Activated naive CD8-positive, alpha-beta T cell (primary cell): ENCODE measurements around the gene KANSL2.
"Not testable (repeated sequence)": the region's sequence is repeated elsewhere in the genome, so short reads cannot be mapped to it uniquely, and the experiment has no call there.

Experiments used
- H3K27ac Mint-ChIP-seq: one replicate; pipeline ENCODE4 v1.8.0; 2021; ENCODE audit warnings: mixed read lengths
- H3K27me3 Mint-ChIP-seq: one replicate; pipeline ENCODE4 v1.8.0; 2021; ENCODE audit warnings: mixed read lengths
- H3K36me3 Mint-ChIP-seq: one replicate; pipeline ENCODE4 v1.8.0; 2021; ENCODE audit warnings: mixed read lengths
- H3K4me1 Mint-ChIP-seq: one replicate; pipeline ENCODE4 v1.8.0; 2021; ENCODE audit warnings: low read depth, mixed read lengths
- H3K4me3 Mint-ChIP-seq: one replicate; pipeline ENCODE4 v1.8.0; 2021; ENCODE audit warnings: mild to moderate bottlenecking, mixed read lengths
- H3K9me3 Mint-ChIP-seq: one replicate; pipeline ENCODE4 v1.8.0; 2021; ENCODE audit warnings: low read depth, mixed read lengths

Gene KANSL2

DNA sequence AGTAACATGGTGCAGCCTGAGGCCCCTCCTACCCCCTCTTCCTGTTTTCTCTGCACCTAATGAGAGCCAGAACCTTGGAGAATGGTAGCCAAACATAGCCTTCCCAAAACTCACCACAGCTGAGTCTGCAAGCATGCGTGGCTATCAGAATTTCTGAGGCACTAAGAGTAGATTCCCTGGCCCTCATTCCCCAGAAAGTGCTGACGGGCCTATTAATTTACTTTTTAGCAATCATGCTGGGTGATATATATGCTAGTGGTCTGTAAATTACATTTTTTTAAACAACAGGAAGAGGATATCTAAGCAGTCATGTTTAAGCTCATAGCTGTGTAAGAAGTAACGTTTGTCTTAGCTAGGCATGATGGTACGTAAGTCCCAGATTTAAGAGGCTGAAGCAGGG, 30.4 kb downstream of the KANSL2 start:
- no peaks in the 10 kb centered on the region for H3K9me3 Mint-ChIP-seq
- H3K27me3 Mint-ChIP-seq: no peaks in the 10 kb centered on the region
- H3K27ac Mint-ChIP-seq: no peak overlapping the region
- peaks cover 2% of the 10 kb centered on the region for H3K4me1 Mint-ChIP-seq
- peaks cover 9% of the 10 kb centered on the region for H3K36me3 Mint-ChIP-seq
- H3K4me3 Mint-ChIP-seq: no peak overlapping the region

DNA sequence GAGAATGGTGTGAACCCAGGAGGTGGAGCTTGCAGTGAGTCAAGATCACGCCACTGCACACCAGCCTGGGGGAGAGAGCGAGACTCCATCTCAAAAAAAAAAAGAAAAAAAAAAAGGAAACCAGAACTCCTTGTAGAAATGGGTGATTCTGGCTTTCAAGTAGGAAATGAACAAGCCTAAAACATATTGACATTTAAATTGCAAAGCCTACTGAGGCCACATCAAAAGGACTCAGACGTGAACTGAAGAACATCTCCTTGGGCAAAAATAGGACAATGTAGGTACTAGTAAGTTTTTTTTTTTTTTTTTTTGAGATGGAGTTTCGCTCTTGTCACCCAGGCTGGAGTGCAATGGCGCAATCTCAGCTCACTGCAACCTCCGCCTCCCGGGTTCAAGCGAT, 36.7 kb downstream of the KANSL2 start:
- not testable (repeated sequence) for H3K9me3 Mint-ChIP-seq, H3K4me1 Mint-ChIP-seq, H3K27ac Mint-ChIP-seq, H3K27me3 Mint-ChIP-seq, H3K4me3 Mint-ChIP-seq
- peaks cover 12% of the 10 kb centered on the region for H3K36me3 Mint-ChIP-seq

DNA sequence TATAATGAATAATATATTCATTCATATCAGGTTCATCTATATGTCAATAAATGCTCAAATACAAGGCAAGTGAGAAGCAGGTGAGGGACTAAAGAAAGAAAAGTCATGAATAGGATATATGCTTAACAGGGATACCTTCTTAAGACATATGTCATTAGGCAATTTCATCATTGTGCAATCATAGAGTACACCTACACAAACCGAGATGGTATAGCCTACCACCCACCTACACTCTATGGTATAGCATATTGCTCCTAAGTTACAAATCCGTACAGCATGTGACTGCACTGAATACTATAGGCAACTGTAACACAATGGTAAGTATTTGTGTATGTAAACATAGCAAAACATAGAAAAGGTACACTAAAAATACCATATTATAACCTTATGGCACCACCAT, 39.0 kb downstream of the KANSL2 start:
- Mint-ChIP-seq H3K27me3 (no peaks in the 10 kb centered on the region), H3K4me3 (no peak overlapping the region), H3K27ac (no peak overlapping the region), H3K36me3 (peaks cover 19% of the 10 kb centered on the region), H3K4me1 (peaks cover 5% of the 10 kb centered on the region), H3K9me3 (peaks cover 4% of the 10 kb centered on the region)

DNA sequence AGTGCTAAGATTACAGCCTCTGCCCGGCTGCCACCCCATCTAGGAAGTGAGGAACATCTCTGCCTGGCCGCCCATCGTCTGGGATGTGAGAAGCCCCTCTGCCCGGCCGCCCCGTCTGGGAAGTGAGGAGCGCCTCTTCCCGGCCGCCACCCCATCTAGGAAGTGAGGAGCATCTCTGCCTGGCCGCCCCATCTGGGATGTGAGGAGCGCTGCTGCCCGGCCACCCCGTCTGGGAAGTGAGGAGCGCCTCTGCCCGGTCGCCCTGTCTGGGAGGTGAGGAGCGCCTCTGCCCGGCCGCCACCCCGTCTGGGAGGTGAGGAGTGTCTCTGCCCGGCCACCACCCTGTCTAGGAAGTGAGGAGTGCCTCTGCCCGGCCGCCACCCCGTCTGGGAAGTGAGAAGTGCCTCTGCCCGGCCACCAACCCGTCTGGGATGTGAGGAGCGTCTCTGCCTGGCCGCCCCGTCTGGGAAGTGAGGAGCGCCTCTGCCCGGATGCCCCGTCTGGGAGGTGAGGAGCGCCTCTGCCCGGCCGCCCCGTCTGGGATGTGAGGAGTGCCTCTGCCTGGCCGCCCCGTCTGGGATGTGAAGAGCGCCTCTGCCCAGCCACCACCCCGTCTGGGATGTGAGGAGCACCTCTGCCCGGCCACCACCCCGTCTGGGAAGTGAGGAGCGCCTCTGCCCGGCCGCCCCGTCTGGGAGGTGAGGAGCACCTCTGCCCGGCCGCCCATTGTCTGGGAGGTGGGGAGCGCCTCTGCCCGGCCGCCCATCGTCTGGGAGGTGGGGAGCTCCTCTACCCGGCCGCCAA, 40.1 kb downstream of the KANSL2 start:
- not testable (repeated sequence) for H3K27ac Mint-ChIP-seq, H3K27me3 Mint-ChIP-seq, H3K9me3 Mint-ChIP-seq

DNA sequence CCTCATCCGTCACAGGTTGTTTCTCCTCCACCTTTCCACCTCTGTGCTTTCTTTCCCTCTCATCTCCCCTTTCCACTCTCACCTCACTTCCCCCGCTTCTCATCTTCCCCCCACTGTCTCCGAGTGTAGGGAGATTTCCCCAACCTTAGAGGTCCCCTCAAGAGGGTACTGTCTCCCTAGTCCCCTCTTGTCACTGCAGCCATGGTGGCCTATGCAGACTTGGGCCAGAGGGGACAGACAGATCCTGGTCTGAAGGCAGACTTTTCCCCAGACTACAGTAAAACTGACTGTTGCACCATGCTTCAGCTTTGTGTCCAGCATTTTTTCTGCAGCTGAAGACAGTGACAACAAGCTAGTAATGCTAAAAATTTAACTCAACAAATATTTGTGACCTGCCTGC, 41.2 kb downstream of the KANSL2 start:
- Mint-ChIP-seq H3K4me1 (peaks cover 5% of the 10 kb centered on the region), H3K27me3 (no peaks in the 10 kb centered on the region), H3K4me3 (no peak overlapping the region), H3K36me3 (peaks cover 14% of the 10 kb centered on the region), H3K9me3 (peaks cover 4% of the 10 kb centered on the region), H3K27ac (no peak overlapping the region)

More for the DNA sequence above, 40.1 kb downstream of the KANSL2 start:
- H3K4me3 Mint-ChIP-seq, H3K4me1 Mint-ChIP-seq: not testable (repeated sequence)
- H3K36me3 Mint-ChIP-seq: peaks cover 14% of the 10 kb centered on the region

DNA sequence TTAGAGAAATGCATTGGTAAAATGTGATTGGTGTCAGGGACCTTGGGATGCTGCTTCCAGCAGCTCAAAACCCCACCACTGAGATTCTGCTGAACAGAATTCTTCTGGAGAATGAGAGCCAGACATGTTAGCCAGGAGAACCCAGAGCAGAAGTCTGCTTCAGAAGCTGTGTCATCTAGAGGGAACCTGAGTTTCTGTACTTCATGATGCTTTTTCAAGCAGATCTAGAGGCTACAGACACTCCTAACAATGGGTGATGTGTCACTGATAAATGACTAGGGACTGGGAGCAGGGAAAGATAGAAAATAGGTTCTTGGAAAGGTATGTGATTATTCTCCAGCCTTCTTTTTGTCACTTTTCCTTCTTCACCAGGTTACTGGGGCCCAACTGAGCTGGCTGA, 41.6 kb downstream of the KANSL2 start:
- Mint-ChIP-seq H3K4me3 (no peak overlapping the region), H3K4me1 (peaks cover 5% of the 10 kb centered on the region), H3K9me3 (peaks cover 4% of the 10 kb centered on the region), H3K27ac (no peak overlapping the region), H3K36me3 (peaks cover 14% of the 10 kb centered on the region), H3K27me3 (no peaks in the 10 kb centered on the region)

DNA sequence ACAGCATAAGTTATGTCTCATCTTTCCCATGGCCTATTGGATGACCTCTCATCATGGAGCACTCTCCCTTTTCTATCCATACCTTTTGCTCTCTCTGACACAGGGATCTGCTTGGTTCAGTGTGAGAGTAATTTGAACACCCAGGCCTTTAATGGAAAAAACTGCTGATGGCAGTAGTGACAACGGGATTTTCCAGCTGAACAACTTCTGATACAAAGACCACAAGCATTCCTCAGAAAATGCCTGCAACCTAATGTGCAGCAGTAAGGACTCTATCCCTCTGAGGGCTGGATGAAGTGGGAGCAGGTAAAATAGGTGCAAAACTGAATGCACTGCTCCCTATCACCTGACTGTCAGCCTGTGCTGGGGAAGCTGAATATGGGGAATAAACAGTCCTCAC, 51.0 kb downstream of the KANSL2 start:
- H3K4me1 Mint-ChIP-seq: no peaks in the 10 kb centered on the region
- peaks cover 15% of the 10 kb centered on the region for H3K27me3 Mint-ChIP-seq
- no peaks in the 10 kb centered on the region for H3K9me3 Mint-ChIP-seq
- H3K27ac Mint-ChIP-seq: no peak overlapping the region
- no peak overlapping the region for H3K4me3 Mint-ChIP-seq
- H3K36me3 Mint-ChIP-seq: no peaks in the 10 kb centered on the region

DNA sequence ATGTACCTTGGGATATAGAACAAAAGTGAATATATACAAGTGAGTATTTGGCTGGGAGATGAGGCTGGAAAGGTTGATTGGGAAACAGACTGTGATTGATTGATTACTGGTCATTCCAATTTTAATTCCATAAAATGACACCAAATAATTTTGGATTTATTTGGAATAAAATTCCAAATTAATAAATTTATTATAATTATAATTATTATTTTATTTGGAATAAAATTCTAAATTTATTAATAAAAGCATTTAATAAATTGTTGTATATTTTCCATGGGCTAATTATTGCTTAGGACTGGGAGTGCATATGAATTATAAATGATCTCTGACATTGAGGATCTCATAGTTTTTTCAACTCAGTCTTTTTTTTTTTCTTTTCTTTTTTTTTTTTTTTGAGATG, 51.7 kb downstream of the KANSL2 start:
- peaks cover 15% of the 10 kb centered on the region for H3K27me3 Mint-ChIP-seq
- no peak overlapping the region for H3K4me3 Mint-ChIP-seq
- H3K4me1 Mint-ChIP-seq: no peaks in the 10 kb centered on the region
- no peak overlapping the region for H3K27ac Mint-ChIP-seq
- H3K9me3 Mint-ChIP-seq: no peaks in the 10 kb centered on the region
- H3K36me3 Mint-ChIP-seq: no peaks in the 10 kb centered on the region

DNA sequence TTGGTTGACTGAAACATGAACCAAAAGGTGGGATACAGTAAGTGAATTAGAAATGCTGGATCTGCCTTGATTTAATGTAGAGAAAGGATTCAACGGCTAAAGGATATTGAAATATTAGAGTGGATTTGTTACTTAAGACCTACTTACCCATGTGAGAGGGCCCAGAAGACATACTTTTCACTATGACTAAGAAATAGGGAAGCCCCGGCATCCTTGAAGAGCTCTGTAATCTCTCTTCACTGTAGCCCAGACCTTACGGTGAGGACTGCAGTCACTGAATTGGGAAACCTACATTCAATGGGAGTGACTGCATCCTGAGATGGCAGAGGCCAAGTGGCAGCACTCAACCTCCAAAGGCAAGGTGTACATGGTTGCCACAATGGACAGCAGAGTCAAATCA, 52.5 kb downstream of the KANSL2 start:
- Mint-ChIP-seq H3K36me3 (no peaks in the 10 kb centered on the region), H3K27ac (no peak overlapping the region), H3K27me3 (peaks cover 16% of the 10 kb centered on the region), H3K9me3 (no peaks in the 10 kb centered on the region), H3K4me1 (no peaks in the 10 kb centered on the region), H3K4me3 (no peak overlapping the region)

DNA sequence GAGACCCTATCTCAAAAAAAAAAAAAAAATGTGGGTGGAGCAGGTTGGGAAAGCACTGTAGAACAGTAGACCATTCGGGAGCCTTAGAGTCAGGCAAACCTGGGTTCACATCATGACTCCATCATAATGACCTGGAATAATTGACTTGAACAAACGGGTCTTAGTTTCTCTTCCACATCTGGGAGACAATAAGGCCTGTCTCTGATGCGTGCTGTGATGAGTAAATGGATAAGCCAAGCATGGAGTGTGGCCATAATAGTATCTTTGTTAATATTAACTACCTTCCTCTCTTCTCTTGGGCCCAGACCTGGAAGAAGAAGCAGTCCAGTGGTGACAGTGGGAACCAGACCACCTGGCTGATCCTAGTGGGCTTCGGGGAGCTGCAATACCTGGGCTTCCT, 54.5 kb downstream of the KANSL2 start:
- peaks cover 16% of the 10 kb centered on the region for H3K27me3 Mint-ChIP-seq
- H3K36me3 Mint-ChIP-seq: no peaks in the 10 kb centered on the region
- H3K4me1 Mint-ChIP-seq: no peaks in the 10 kb centered on the region
- H3K4me3 Mint-ChIP-seq: no peak overlapping the region
- no peaks in the 10 kb centered on the region for H3K9me3 Mint-ChIP-seq
- no peak overlapping the region for H3K27ac Mint-ChIP-seq

DNA sequence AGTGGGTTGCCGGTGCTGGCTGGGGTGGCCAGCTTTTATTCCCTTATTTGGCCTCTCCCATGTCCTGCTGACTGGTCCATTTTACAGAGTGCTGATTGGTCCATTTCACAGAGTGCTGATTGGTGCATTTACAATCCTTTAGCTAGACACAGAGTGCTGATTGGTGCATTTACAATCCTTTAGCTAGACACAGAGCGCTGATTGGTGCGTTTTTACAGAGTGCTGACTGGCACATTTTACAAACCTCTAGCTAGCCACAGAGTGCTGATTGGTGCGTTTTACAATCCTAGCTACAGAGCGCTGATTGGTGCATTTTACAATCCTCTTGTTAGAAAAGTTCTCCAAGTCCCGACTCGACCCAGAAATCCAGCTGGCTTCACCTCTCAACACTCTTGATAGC, 59.0 kb downstream of the KANSL2 start:
- not testable (repeated sequence) for H3K9me3 Mint-ChIP-seq, H3K27ac Mint-ChIP-seq, H3K36me3 Mint-ChIP-seq

DNA sequence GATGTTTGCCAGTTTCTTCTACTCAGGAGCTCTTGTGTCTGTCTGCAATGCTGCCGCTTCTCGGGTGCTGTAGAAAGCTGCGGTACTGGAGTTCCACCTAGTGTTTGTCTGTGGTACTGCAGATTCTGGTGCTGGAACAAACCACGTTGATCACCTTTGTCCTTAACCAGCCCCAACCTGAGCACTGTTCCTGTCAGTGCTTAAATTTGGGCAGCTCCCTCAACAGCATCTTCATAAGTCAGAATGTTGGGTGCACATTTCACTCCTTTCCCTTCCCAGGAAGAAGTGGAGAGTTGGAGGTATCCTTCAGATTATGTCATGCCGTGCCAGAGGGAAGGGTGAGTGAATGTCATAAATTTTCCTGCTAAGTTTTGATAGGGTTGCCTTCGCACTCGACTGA, 63.5 kb downstream of the KANSL2 start:
- Mint-ChIP-seq H3K9me3 (peaks cover 9% of the 10 kb centered on the region), H3K4me1 (peaks cover 3% of the 10 kb centered on the region), H3K4me3 (no peak overlapping the region), H3K36me3 (peaks cover 10% of the 10 kb centered on the region), H3K27ac (no peak overlapping the region), H3K27me3 (peaks cover 21% of the 10 kb centered on the region)

More for the DNA sequence above, 59.0 kb downstream of the KANSL2 start:
- not testable (repeated sequence) for H3K4me1 Mint-ChIP-seq, H3K4me3 Mint-ChIP-seq
- H3K27me3 Mint-ChIP-seq: peaks cover 20% of the 10 kb centered on the region

DNA sequence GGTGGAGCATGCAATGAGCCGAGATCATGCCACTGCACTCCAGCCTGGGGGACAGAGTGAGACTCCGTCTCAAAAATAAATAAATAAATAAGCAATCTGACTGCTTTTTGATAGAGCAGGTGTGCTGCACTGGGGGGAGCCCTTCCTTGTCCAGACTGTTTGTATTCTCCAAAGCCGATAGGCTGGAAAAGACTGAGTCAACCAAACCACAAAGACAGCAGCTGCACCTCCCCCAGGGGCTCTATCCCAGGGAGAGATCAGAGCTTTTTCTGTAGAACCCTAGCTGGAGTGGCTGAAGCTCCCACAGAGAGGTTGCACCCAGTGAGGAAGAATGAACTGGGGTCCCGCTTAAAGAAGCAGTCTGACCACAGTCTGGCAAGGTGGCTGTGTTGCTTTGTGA, 66.4 kb downstream of the KANSL2 start:
- Mint-ChIP-seq H3K36me3 (peaks cover 22% of the 10 kb centered on the region), H3K4me1 (peaks cover 3% of the 10 kb centered on the region), H3K9me3 (peaks cover 24% of the 10 kb centered on the region), H3K27me3 (peaks cover 28% of the 10 kb centered on the region), H3K4me3 (no peak overlapping the region), H3K27ac (no peak overlapping the region)

DNA sequence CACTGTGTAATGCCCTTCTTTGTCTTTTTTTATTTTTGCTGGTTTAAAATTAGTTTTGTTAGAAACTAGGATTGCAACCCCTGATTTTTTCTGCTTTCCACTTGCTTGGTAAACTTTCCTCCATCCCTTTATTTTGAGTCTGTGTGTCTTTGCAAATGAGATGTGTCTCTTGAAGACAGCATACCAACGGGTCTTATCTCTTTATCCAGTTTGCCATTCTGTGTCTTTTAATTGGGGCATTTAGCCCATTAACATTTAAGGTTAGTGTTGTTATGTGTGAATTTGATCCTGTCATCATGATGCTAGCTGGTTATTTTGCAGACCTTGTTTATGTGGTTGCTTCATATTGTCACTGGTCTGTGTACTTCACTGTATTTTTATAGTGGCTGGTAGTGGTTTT, 68.7 kb downstream of the KANSL2 start:
- H3K36me3 Mint-ChIP-seq: peaks cover 27% of the 10 kb centered on the region
- H3K4me1 Mint-ChIP-seq: peaks cover under 1% of the 10 kb centered on the region
- no peak overlapping the region for H3K4me3 Mint-ChIP-seq
- peaks cover 30% of the 10 kb centered on the region for H3K9me3 Mint-ChIP-seq
- H3K27ac Mint-ChIP-seq: no peak overlapping the region
- H3K27me3 Mint-ChIP-seq: peaks cover 18% of the 10 kb centered on the region
